Skeletal muscle satellite cell (primary cell): ENCODE results near the gene ITGB3BP. TPM values are rescaled to one million over a fixed set of nuclear protein-coding genes. Genes with fewer than 3 reads are reported as not detected.
"Not testable (repeated sequence)": the region's sequence is repeated elsewhere in the genome, so short reads cannot be mapped to it uniquely, and the experiment has no call there.

Experiments used
- H3K27me3 ChIP-seq: 2 replicates; pipeline ENCODE4 v1.7.0; 2013; ENCODE audit warnings: low read length; ENCODE audit not compliant: control insufficient read depth, insufficient read depth
- H3K36me3 ChIP-seq: 2 replicates; pipeline ENCODE4 v1.7.0; 2013; ENCODE audit warnings: mild to moderate bottlenecking, control low read depth, low read length; ENCODE audit not compliant: insufficient read depth
- H3K4me1 ChIP-seq: 2 replicates; pipeline ENCODE4 v1.7.0; 2013; ENCODE audit warnings: low read length; ENCODE audit not compliant: control insufficient read depth, insufficient read depth
- H3K4me2 ChIP-seq: 2 replicates; pipeline ENCODE4 v1.7.0; 2013; ENCODE audit warnings: mild to moderate bottlenecking, low read length
- H3K4me3 ChIP-seq: 2 replicates; pipeline ENCODE4 v1.7.0; 2013; ENCODE audit warnings: low read length
- H3K9ac ChIP-seq: 2 replicates; pipeline ENCODE4 v1.7.0; 2013; ENCODE audit warnings: mild to moderate bottlenecking, low read depth, low read length, moderate library complexity
- H3K9me3 ChIP-seq: replicated peaks from 2 replicates; pipeline ENCODE4 v1.7.0; 2013; ENCODE audit warnings: mild to moderate bottlenecking, control low read depth, low read length
- total RNA-seq: library from RNA; depleted of rRNA; stranded (reverse); fragments of >200 nt; gene quantifications from 2 replicates; pipeline ENCODE4 v1.2.3, GENCODE V29; 2012; rRNA removed

The ITGB3BP gene
- total RNA-seq = 28.0 and 47.7 TPM in 2 replicates

GRCh38 chr1:63522891-63523728 is at the start of gene ITGB3BP, which contains the start of gene EFCAB7:
Gene ITGB3BP, minus strand, starts transcription at chr1:63523225. Its CDS starts 92 bp downstream, at chr1:63523133.
Gene EFCAB7, plus strand, starts transcription at chr1:63523525. Its CDS starts 2,048 bp downstream, at chr1:63525573.
- no peaks in the 10 kb centered on the region for H3K27me3 ChIP-seq
- peak within 1 kb of the TSS; percentile 81 for H3K4me3 ChIP-seq
- no peaks in the 10 kb centered on the region for H3K36me3 ChIP-seq
- H3K4me2 ChIP-seq = peak within 1 kb of the TSS; percentile 75
- peaks cover 5% of the 10 kb centered on the region for H3K4me1 ChIP-seq
- H3K9me3 ChIP-seq = no peaks in the 10 kb centered on the region
- peak within 1 kb of the TSS; percentile 81 for H3K9ac ChIP-seq

GRCh38 chr1:63572686-63573085 is 49.7 kb upstream of the ITGB3BP start:
- not testable (repeated sequence) for H3K4me3 ChIP-seq, H3K9me3 ChIP-seq, H3K4me1 ChIP-seq, H3K4me2 ChIP-seq, H3K27me3 ChIP-seq, H3K9ac ChIP-seq, H3K36me3 ChIP-seq

GRCh38 chr1:63569640-63570316 is 46.8 kb upstream of the ITGB3BP start:
- H3K4me3 ChIP-seq = no peak overlapping the region
- no peaks in the 10 kb centered on the region for H3K27me3 ChIP-seq
- no peaks in the 10 kb centered on the region for H3K4me1 ChIP-seq
- H3K9ac ChIP-seq = no peak overlapping the region
- no peak overlapping the region for H3K4me2 ChIP-seq
- H3K9me3 ChIP-seq = no peaks in the 10 kb centered on the region
- no peaks in the 10 kb centered on the region for H3K36me3 ChIP-seq

GRCh38 chr1:63569068-63569467 is 46.0 kb upstream of the ITGB3BP start:
- Histone ChIP-seq H3K4me3 (no peak overlapping the region), H3K9ac (no peak overlapping the region), H3K36me3 (no peaks in the 10 kb centered on the region), H3K9me3 (no peaks in the 10 kb centered on the region), H3K27me3 (no peaks in the 10 kb centered on the region), H3K4me2 (no peak overlapping the region), H3K4me1 (no peaks in the 10 kb centered on the region)

- Histone ChIP-seq H3K36me3 (no peaks in the 10 kb centered on the region), H3K4me1 (no peaks in the 10 kb centered on the region), H3K9me3 (no peaks in the 10 kb centered on the region), H3K9ac (no peak overlapping the region), H3K4me3 (no peak overlapping the region), H3K4me2 (no peak overlapping the region), H3K27me3 (no peaks in the 10 kb centered on the region)
These were observed 40.7 kb upstream of the ITGB3BP start for GRCh38 chr1:63563745-63564144.

- no peak overlapping the region for H3K9ac ChIP-seq
- H3K4me3 ChIP-seq = no peak overlapping the region
- H3K27me3 ChIP-seq = no peaks in the 10 kb centered on the region
- no peak overlapping the region for H3K4me2 ChIP-seq
- H3K9me3 ChIP-seq = no peaks in the 10 kb centered on the region
- H3K4me1 ChIP-seq = no peaks in the 10 kb centered on the region
- no peaks in the 10 kb centered on the region for H3K36me3 ChIP-seq
These were observed 36.3 kb upstream of the ITGB3BP start for GRCh38 chr1:63559357-63559756.

- Histone ChIP-seq H3K9ac (no peak overlapping the region), H3K27me3 (no peaks in the 10 kb centered on the region), H3K9me3 (no peaks in the 10 kb centered on the region), H3K4me2 (no peak overlapping the region), H3K4me1 (no peaks in the 10 kb centered on the region), H3K4me3 (no peak overlapping the region), H3K36me3 (no peaks in the 10 kb centered on the region)
These were observed 34.5 kb upstream of the ITGB3BP start for GRCh38 chr1:63557365-63557987.

- H3K4me3 ChIP-seq = no peak overlapping the region
- no peak overlapping the region for H3K9ac ChIP-seq
- no peaks in the 10 kb centered on the region for H3K9me3 ChIP-seq
- no peak overlapping the region for H3K4me2 ChIP-seq
- H3K36me3 ChIP-seq = no peaks in the 10 kb centered on the region
- no peaks in the 10 kb centered on the region for H3K4me1 ChIP-seq
- H3K27me3 ChIP-seq = no peaks in the 10 kb centered on the region
These were observed 32.5 kb upstream of the ITGB3BP start for GRCh38 chr1:63555480-63555879.

GRCh38 chr1:63548877-63549276 is 25.9 kb upstream of the ITGB3BP start:
- no peaks in the 10 kb centered on the region for H3K27me3 ChIP-seq
- H3K9ac ChIP-seq = no peak overlapping the region
- H3K4me2 ChIP-seq = no peak overlapping the region
- no peaks in the 10 kb centered on the region for H3K4me1 ChIP-seq
- no peaks in the 10 kb centered on the region for H3K9me3 ChIP-seq
- no peak overlapping the region for H3K4me3 ChIP-seq
- no peaks in the 10 kb centered on the region for H3K36me3 ChIP-seq

- no peak overlapping the region for H3K9ac ChIP-seq
- H3K9me3 ChIP-seq = no peaks in the 10 kb centered on the region
- H3K36me3 ChIP-seq = no peaks in the 10 kb centered on the region
- no peak overlapping the region for H3K4me2 ChIP-seq
- H3K4me3 ChIP-seq = no peak overlapping the region
- no peaks in the 10 kb centered on the region for H3K4me1 ChIP-seq
- H3K27me3 ChIP-seq = no peaks in the 10 kb centered on the region
These were observed 25.3 kb upstream of the ITGB3BP start for GRCh38 chr1:63548303-63548702.

GRCh38 chr1:63547621-63548294 is 24.7 kb upstream of the ITGB3BP start:
- no peaks in the 10 kb centered on the region for H3K4me1 ChIP-seq
- H3K4me3 ChIP-seq = no peak overlapping the region
- H3K4me2 ChIP-seq = no peak overlapping the region
- no peak overlapping the region for H3K9ac ChIP-seq
- no peaks in the 10 kb centered on the region for H3K27me3 ChIP-seq
- H3K9me3 ChIP-seq = no peaks in the 10 kb centered on the region
- H3K36me3 ChIP-seq = no peaks in the 10 kb centered on the region
